Right atrium auricular region (tissue), 2 donors: ENCODE measurements around the gene FBXL19. TPM values are rescaled to one million over a fixed set of nuclear protein-coding genes. Genes with fewer than 3 reads are reported as not detected.

Source experiments
- DNase-seq: peaks from one replicate; pipeline ENCODE4 v3.0.0-alpha.2; 2019; ENCODE audit warnings: low spot score
- H3K27ac ChIP-seq, 2 donors: fragments of 200-600 bp; sonication (generic); 1 replicate in 1 of 2; 2 replicates in 1 of 2; pipeline ENCODE4 v1.5.1; 2016 to 2019
- H3K27me3 ChIP-seq, 2 donors: fragments of 200-600 bp; sonication (generic); one replicate each; pipeline versions ENCODE4 v1.5.1 to v1.6.0; 2017 to 2019
- H3K36me3 ChIP-seq: fragments of 200-600 bp; sonication (generic); one replicate; pipeline ENCODE4 v1.5.1; 2016
- H3K4me1 ChIP-seq, 2 donors: fragments of 200-600 bp; sonication (generic); one replicate each; pipeline versions ENCODE4 v1.5.1 to v1.6.0; 2017 to 2019
- H3K4me3 ChIP-seq, 2 donors: fragments of 200-600 bp; sonication (generic); 1 replicate in 1 of 2; 2 replicates in 1 of 2; pipeline ENCODE4 v1.5.1; 2017 to 2019; ENCODE audit warnings: mild to moderate bottlenecking in 1 of 2, moderate library complexity in 1 of 2
- H3K9me3 ChIP-seq, 2 donors: fragments of 200-600 bp; sonication (generic); one replicate each; pipeline ENCODE4 v1.5.1; 2019
- total RNA-seq, 2 donors: library from RNA; depleted of rRNA; stranded (reverse); fragments of >200 nt; gene quantifications; one replicate each; pipeline ENCODE4 v1.1.0, GENCODE V29; 2016
- TF ChIP-seq, protein P1 (sequence below), 2 donors: fragments of 200-600 bp; sonication (generic); IDR thresholded peaks; one replicate each; pipeline ENCODE4 v1.5.1; 2019; ENCODE audit warnings: antibody characterized with exemption in 2 of 2

The FBXL19 gene
- total RNA-seq, 2 donors from 2014 or later: 5.7 to 7.9 TPM

DNA sequence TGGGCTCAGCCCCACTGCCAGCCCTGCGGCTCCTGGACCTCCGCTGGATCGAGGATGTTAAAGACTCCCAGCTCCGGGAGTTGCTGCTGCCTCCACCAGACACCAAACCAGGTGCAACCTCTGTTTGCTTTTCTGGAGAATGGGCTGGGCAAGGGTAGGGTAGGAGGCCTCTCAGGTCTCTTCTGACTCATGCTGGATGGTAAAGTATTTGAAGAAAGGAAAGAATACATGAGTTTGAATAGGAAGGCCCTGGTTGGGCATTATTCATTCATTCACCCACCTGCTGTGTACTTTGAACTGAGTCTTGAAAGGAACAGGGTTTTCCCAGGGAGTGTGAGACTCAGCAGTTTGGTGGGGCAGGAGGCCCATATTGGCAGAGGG lies 19.0 kb downstream of the FBXL19 start:
- Histone ChIP-seq H3K9me3 (no peaks in the 10 kb centered on the region), H3K4me3 (no peak overlapping the region), H3K4me1 (peaks cover 0 to 9% of the 10 kb centered on the region in 2 donors), H3K27ac (no peak overlapping the region), H3K27me3 (no peaks in the 10 kb centered on the region), H3K36me3 (peaks cover 18% of the 10 kb centered on the region)
- TF ChIP-seq, protein P1, sequence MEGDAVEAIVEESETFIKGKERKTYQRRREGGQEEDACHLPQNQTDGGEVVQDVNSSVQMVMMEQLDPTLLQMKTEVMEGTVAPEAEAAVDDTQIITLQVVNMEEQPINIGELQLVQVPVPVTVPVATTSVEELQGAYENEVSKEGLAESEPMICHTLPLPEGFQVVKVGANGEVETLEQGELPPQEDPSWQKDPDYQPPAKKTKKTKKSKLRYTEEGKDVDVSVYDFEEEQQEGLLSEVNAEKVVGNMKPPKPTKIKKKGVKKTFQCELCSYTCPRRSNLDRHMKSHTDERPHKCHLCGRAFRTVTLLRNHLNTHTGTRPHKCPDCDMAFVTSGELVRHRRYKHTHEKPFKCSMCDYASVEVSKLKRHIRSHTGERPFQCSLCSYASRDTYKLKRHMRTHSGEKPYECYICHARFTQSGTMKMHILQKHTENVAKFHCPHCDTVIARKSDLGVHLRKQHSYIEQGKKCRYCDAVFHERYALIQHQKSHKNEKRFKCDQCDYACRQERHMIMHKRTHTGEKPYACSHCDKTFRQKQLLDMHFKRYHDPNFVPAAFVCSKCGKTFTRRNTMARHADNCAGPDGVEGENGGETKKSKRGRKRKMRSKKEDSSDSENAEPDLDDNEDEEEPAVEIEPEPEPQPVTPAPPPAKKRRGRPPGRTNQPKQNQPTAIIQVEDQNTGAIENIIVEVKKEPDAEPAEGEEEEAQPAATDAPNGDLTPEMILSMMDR (IDR thresholded peaks at IDR 0.05): no peak
- DNase-seq: no peak

DNA sequence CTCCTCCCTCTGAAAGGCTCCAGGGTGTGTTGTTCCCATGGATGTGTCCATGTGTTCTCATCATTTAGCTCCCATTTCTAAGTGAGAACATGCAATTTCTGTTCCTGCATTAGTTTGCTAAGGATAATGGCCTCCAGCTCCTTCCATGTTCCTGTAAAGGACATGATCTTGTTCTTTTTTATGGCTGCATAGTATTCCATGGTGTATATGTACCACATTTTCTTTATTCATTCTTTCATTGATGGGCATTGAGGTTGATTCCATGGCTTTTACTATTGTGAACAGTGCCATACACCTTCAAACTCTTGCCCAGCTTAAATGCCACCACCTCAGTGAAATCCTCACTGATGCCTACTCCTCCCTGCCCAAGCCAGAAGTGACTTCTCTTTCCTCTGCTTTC lies 21.0 kb downstream of the FBXL19 start:
- Histone ChIP-seq H3K4me1 (peaks cover 0 to 18% of the 10 kb centered on the region in 2 donors), H3K27ac (no peak overlapping the region), H3K27me3 (no peaks in the 10 kb centered on the region), H3K4me3 (no peak overlapping the region), H3K36me3 (peaks cover 18% of the 10 kb centered on the region), H3K9me3 (no peaks in the 10 kb centered on the region)
- TF ChIP-seq, protein P1 (IDR thresholded peaks at IDR 0.05): no peak
- no peak for DNase-seq

GRCh38 chr16:30946671-30947540 lies 23.5 kb downstream of the FBXL19 start:
- H3K27ac ChIP-seq: no peak overlapping the region
- TF ChIP-seq, protein P1 (IDR thresholded peaks at IDR 0.05): no peak
- peaks cover 0 to 41% of the 10 kb centered on the region in 2 donors for H3K4me1 ChIP-seq

DNA sequence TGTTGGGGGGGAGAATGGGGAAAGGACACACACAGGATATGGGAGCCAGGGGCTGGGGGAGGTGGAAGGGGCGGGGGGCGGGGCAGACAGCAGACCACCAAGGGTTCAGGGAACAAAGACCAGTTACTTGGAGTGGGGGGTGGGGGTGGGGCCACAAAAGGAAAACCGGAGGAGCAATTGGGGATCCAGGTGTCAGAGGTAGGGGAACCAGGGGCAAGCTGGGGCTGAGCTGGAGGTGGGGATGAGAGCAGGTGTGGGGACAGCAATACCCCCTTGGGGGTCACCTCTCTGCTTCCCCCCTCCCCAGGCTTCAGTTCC lies 24.1 kb downstream of the FBXL19 start:
- TF ChIP-seq, protein P1 (IDR thresholded peaks at IDR 0.05): no peak
- Histone ChIP-seq H3K27ac (peak overlapping the region; percentile 95 to 96), H3K4me3 (no peak overlapping the region), H3K4me1 (peaks cover 0 to 40% of the 10 kb centered on the region in 2 donors), H3K9me3 (no peaks in the 10 kb centered on the region), H3K27me3 (no peaks in the 10 kb centered on the region), H3K36me3 (peaks cover 14% of the 10 kb centered on the region)
- DNase-seq: no peak

More at GRCh38 chr16:30946671-30947540, 23.5 kb downstream of the FBXL19 start:
- peaks cover 18% of the 10 kb centered on the region for H3K36me3 ChIP-seq
- no peaks in the 10 kb centered on the region for H3K9me3 ChIP-seq
- DNase-seq: no peak
- H3K4me3 ChIP-seq: no peak overlapping the region
- no peaks in the 10 kb centered on the region for H3K27me3 ChIP-seq

DNA sequence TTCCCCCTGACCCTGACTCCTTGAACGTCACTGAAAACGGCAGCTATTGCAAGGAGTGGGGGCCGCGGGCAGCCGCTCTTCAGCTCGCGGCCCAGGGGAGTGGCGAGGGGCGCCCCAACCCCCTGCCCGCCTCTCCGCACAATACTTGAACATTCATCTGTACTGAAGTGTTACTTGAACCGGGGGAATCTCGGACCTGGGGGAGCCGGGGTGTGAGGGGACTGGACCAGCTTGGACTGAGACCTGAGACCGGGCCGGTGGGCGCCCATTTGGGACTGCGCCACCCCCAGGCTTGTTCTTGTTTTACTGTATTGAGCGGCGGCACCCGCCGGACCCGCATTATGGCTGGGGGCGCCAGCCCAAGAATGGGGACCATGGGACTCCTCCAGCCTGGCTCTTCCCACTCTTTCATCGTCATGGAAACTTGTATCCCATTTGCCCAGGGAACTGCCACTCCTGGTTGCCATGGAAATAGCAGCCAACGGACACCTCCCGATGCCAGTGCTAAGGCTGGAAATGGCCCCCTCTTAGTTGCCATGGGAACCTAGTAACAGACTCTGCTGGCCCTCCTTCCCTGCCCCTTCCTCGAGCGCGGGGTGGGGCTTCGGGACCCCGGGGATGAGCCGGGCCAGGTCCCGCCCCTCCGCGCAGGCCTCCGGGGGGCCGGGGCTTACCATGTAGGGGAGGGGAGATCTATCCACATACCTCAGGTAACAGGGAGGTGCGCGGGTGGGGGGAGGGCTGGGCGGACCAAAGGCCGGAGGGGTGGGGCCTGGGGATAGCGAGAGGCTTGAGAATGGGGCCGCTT lies 24.7 kb downstream of the FBXL19 start:
- H3K4me1 ChIP-seq: peaks cover 0 to 40% of the 10 kb centered on the region in 2 donors
- H3K27ac ChIP-seq: peak overlapping the region; percentile 95 to 96
- DNase-seq: peak; percentile 97
- H3K9me3 ChIP-seq: no peaks in the 10 kb centered on the region
- H3K36me3 ChIP-seq: peaks cover 9% of the 10 kb centered on the region
- TF ChIP-seq, protein P1 (IDR thresholded peaks at IDR 0.05): no peak
- H3K4me3 ChIP-seq: peak overlapping the region; percentile 80 to 99
- H3K27me3 ChIP-seq: no peaks in the 10 kb centered on the region
